GM19468 (cell line): ENCODE data around the gene PCDH20.
"Not testable (repeated sequence)": the region's sequence is repeated elsewhere in the genome, so short reads cannot be mapped to it uniquely, and the experiment has no call there.

Source experiments
- ATAC-seq: cut with Tn5 transposase; IDR thresholded peaks from one replicate; pipeline ENCODE4 v1.9.1; 2021; ENCODE audit warnings: mild to moderate bottlenecking, moderate library complexity, moderate number of reproducible peaks; ENCODE audit not compliant: unreplicated experiment; ENCODE audit errors: extremely low read depth

Gene PCDH20, protein sequence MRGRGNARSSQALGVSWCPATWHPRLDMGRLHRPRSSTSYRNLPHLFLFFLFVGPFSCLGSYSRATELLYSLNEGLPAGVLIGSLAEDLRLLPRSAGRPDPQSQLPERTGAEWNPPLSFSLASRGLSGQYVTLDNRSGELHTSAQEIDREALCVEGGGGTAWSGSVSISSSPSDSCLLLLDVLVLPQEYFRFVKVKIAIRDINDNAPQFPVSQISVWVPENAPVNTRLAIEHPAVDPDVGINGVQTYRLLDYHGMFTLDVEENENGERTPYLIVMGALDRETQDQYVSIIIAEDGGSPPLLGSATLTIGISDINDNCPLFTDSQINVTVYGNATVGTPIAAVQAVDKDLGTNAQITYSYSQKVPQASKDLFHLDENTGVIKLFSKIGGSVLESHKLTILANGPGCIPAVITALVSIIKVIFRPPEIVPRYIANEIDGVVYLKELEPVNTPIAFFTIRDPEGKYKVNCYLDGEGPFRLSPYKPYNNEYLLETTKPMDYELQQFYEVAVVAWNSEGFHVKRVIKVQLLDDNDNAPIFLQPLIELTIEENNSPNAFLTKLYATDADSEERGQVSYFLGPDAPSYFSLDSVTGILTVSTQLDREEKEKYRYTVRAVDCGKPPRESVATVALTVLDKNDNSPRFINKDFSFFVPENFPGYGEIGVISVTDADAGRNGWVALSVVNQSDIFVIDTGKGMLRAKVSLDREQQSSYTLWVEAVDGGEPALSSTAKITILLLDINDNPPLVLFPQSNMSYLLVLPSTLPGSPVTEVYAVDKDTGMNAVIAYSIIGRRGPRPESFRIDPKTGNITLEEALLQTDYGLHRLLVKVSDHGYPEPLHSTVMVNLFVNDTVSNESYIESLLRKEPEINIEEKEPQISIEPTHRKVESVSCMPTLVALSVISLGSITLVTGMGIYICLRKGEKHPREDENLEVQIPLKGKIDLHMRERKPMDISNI

DNA sequence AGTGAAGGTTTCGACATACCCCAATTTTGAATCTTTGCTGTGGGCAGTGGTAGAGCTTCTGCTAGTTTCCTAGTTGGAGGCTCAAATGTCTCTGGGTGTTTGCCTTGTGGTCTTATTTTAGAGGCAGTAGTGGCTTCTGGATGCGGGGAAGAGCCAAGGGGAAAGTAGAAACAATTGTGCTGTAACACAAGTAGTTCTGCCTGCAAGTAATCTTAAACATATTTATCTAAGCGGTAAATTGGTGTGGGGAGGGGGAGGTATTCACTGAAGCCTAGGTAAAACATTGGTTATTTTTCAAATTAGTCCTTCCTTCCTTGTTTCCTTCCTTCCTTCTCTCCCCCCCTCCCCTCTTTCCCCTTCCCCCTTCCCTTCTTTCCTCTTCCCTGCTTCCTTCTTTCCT is at the start of gene PCDH20:
PCDH20 (minus strand) TSS at position 101 of the 400 bp plus-strand sequence. CDS start 691 bp downstream, outside the sequence.
- no peak for ATAC-seq

DNA sequence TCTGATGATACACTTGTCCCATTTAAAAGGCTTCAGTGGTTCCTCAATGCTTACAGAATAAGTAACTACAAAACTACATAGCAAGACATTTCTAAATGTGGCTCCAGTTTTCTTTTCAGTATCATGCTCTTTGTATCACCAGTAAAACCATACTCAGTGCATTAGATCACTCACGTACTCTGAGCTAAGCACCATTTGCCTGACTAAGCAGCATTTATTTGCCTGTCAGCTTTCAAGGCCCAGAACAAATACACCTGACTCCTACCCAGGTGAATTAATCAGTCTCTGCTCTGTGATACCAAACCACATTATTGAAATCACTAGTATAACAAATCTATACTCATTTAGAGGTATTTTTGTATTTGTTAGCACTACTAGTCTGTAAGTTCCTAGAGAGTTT is 47.4 kb upstream of the PCDH20 start:
- no peak for ATAC-seq

DNA sequence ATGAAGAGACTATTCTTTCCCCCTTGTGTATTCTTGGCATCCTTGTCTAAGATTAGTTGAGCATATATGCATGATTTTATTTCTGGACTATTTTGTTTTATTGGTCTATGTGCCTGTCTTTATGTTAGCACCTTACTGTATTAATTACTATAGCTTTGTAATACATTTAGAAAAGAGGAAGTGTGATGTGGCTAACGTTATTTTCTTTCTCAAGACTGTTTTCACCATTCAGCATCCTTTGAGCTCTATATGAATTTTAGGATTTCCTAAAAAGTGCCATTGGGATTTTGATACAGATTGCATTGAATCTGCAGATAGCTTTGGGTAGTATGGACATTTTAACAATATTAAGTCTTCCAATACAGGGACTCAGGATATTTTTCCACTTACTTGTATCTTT is 37.5 kb upstream of the PCDH20 start:
- ATAC-seq = no peak

DNA sequence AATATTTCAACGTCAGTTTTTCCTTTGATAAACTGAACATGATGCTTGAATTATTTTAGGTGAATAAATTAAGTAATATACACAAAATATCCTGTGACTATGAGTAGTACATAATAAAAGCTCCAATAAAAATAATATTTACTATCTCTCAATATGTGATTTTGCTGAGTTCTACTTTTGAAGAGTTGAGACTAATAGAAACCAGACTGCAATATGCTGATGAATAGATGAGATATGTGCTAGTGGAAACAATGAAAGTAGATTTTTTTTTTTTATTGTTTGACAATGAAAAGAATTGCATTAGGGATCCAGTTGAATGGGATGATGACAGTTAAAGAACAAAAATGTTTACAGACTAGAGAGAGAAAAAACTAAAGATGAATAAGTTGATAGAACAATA is 16.4 kb upstream of the PCDH20 start:
- no peak for ATAC-seq

DNA sequence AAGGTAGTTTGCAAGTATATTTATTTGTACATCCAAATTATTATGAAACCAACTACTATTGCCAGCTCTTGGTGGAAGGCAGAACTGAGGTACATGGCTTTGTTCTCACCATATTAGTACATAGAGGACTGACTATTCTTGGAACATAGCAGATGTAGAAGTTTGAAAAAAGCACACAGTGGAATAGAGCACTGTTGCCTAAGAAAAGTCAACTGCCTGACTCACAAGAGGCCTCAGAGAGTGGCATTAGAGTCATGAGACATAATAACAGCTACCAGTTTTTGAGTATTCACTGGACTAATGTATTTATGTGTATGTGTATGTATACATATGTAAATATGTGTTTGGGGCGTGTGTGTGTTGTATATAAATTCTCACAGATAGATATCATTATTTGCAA is 8.3 kb upstream of the PCDH20 start:
- ATAC-seq = no peak

DNA sequence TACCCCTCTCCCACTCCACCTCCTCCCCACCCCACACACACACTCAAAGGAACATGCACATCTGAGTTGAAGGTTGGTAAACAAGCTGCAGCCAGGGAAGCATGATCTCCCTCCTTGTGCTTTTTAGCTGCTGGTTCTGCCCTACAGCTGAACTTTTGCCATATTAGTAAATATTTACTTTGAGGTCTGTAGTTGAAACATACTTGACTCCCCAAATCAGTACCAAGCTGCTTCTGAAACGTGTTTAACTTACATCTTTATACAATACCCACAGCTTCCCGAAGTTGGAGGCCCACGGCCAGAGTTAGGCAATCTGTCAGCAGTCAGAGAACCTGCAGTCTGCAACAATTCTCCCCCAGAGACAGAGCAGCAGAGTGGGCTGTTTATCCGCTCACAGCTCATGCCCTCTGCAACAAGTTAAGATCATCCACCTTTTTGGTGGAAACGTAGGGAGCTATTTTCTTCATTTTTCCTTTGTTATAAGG is 1.5 kb upstream of the PCDH20 start:
- no peak for ATAC-seq

DNA sequence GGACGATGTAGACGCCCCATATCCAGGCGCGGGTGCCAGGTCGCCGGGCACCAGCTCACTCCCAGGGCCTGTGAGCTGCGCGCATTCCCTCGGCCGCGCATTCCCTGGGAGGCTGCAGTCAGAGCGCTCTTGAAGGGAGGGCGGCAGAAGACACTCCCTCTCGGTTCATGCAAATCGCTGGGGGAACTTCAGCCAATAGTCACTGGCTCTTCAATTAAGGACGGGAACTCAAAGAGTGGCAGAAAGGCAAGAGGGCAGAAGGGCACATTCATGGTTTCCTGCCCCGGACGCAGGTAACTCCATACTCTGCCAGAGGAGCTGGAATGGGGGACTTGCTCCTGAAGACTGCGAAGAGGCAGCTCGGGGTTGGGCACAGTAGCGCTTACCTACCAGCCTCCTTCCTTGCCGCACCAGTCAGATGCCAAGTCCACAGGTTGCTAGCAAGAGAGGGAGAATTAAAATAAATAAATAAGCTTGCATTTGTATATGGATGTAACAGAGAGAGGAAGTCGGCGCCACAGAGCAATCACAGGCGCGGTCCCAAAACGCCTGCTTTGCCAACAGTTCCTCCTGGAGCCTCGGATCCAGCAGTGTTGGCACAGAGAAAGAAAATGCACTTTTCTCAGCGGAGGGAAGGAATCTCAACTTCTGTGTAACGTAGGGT is 459 bp downstream of the PCDH20 start:
- no peak for ATAC-seq

DNA sequence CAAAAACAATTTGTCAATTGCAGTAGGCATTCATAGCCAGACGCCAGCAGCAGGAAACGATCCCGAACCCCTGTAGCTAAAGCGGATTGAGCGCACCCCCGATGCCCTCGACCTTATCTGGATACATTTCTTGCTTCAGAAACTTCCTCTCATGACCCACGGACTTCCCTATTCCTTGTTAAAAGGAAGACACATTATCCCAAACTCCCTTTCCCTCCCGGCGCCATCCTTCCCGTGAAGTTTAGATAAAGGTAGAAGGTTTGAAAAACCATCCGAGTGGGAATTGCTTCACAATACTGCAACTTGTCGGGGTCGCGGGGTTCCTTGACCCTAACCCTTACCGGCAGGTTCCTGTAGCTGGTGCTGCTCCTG is 977 bp downstream of the PCDH20 start:
- no peak for ATAC-seq

DNA sequence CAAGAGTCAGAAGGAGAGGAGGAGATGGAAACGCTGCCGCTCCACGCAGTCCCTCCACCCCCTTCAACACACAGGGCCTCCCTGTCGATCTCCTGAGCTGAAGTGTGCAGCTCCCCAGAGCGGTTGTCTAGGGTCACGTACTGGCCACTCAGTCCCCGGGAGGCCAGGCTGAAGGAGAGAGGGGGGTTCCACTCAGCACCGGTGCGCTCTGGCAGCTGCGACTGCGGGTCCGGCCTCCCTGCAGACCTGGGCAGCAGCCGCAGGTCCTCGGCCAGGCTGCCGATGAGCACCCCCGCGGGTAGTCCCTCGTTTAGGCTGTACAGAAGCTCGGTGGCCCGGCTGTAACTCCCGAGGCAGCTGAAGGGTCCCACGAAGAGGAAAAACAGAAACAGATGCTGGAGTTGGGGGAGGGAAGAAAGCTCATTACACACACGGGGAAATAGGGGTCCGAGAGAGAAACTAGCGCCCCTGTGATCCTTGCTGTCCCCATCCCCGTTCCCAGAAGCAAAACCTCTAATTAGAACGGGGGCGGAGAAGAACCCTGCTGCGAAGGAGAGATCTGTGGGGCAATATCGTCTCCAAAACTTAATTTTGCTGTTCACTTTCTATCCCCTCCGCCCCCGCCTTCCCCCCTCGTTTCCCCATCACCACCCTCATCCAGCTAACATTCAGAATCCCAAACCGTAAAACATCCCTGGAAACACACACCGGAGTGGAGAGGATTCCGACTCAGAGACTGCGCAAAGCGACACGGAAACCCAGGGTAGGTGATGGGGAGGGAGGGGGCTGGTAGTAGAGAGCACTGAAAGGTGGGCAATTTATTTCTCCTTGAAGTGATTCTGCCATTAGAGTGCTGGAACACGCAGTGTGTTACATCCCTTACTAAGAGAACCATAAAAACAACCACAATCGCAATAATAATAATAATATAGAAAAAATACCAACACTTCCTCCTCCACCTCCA is 1.8 kb downstream of the PCDH20 start:
- ATAC-seq = no peak

DNA sequence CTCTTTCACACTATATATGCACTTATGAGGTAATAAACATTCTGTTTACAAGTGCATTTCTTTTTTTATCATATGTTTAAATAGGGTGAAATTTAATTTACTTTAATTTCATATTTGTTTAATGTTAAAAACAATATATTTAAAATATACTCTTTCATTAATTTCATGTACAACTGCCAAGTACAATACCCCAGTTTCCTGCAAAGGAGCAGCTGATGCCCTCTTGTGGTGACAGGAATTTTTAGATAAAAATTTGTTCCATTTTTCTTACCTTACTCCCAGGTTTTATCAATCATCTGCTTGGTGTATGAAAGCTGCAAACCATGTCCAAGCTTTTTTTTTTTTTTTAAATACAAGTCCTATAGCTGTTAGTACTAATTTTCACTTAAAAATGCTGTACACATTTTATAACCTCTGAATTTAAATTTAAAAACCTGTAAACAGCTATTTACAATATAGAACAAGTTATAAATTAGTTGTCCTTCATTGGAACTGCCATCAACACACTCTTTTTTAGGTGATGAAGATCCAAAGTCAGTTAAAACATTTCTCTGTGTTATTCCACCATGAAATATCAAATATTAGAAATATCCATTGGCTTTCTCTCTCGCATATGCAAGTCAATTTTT is 4.9 kb downstream of the PCDH20 start:
- no peak for ATAC-seq

DNA sequence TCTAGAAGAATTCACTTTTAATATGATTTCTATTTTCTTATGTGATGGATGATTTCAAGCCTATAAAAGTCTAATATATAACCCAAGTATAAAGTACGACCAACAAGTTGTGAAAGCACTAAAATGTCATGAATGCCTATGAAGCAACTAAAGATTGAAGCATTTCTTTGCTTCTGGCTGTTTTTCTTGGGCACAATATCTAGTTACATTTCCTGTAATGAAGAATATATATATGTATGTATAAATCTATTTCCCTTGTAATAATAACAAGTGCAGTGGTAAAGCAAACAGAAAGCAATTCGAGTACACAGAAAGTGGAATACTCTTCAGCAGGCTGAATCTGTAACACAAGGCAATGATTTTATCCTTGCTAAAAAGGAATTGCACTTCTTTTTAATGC is 5.4 kb downstream of the PCDH20 start:
- no peak for ATAC-seq

DNA sequence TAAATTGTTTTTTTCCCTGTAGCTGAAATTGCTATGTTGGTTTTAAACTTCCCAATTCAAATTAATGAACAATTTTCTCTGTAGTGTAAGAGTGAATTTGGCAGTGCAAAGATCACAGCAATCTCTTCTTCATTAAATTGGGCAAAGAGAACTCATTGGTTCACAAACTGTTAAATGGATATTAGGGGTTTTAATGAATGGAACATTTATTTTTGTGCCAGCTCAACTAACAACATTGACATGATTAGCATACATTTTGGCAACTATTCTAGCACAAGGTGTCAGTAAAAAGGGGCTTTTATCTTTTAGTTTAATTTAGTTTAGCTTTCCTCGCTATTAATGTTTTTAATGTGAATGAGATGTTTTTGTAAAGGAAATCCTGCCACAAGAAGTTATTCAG is 7.1 kb downstream of the PCDH20 start:
- ATAC-seq = no peak

DNA sequence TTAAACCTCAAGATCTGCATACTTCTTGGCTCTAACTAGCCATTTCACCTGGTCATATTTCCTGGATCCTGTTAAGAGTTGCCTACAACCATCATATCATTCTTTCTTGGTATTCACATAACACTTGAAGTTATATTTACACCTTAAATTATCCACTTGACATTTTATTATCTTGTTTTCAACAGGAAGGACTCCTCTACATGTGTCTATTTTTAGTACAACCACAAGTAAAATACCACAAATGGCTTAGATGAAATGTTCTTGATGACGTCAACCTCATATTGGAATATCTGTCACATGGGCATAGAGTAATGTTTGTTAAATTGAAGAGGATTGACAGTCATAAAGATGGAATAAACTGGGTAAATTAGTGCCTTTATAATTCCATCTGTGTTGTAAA is 9.4 kb downstream of the PCDH20 start:
- ATAC-seq = no peak

DNA sequence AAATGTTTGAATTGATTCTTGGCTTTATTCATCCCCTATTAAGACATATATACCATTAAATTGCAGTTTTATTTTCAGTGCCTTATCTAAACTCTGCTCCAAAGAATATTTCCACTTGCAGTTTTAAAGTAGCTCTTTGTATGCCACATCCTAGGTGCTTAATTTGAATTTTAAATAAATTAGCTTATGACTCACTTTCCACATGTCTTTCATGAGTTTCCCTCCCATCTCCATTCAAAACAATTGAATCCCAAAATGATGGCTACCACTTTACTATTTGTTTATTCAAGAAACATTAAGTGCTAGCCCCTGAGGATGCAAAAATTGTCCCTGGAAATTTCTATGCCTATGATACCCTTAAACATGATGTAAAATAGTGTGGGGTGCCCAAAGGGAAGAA is 19.5 kb downstream of the PCDH20 start:
- ATAC-seq = no peak

DNA sequence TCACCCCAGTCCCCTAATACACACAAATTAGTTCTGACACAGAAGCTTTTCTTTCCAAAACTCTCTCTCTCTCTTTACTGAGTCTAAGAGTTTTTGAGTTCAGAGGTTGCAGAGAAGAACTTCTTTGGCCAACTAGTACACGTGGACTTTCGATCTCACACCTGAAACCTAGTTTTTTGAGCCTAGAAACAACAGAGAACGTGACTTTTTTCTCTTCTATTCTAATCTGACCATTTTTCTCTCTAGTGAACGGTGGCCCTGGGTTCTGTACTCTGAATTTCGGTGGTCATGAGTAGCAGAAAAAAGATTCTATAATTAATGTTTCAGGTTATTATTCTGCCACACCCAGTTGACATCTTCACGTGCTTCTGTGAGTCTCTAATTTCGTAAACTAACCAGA is 24.2 kb downstream of the PCDH20 start:
- no peak for ATAC-seq

DNA sequence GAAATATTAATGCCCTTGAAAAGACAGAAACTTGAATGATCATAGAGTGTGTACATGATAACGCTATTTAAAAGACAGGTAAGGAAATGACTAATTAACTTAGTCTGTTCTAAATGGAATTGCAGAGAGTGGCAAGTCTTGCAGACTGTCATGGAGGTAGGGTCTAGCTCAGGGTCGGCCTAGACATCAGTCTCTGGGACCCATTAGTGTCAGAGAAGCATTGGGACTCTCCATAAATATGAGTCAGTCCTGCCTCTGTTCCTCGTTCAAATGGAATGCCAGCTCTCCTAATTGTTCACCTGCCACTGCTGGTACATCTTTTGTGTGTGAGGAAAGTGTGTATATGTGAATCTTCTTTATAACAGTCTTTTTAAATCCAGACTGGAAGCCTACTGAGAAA is 28.0 kb downstream of the PCDH20 start:
- no peak for ATAC-seq

DNA sequence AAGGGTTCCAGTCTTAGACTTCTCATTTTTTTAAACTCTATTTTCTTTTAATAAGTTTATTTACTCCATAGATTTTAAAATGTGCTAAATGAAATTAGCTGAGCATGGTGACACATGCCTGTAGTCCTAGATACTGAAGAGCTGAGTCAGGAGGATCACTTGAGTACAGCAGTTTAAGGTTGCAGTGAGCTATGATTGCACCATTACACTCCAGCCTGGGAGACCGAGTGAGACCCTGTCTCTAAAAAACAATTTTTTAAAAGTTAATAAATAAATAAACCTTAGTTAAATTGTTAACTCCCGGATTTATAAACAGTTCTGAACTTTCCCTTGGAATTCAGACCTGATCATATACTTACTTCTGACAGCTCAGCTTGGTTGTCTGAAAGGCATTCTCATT is 32.5 kb downstream of the PCDH20 start:
- ATAC-seq = no peak

DNA sequence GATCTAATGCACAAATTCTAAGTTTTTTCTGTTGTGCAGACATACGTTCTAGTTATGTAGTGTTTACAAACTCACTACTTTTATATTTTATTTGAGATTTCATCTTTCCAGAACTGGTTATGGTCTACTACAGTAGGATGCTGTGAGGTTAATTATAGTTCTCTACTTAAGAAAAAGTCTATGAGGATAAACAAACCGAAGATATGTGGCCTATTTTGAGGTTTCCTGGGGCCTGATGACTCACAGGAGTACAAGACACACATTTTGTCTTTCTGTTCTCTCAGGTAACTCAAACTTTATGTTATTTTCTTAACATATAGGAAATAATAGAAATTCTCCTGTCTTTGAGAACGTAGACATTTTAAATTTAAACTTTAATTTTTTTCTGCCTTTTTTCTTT is 45.1 kb downstream of the PCDH20 start:
- no peak for ATAC-seq

DNA sequence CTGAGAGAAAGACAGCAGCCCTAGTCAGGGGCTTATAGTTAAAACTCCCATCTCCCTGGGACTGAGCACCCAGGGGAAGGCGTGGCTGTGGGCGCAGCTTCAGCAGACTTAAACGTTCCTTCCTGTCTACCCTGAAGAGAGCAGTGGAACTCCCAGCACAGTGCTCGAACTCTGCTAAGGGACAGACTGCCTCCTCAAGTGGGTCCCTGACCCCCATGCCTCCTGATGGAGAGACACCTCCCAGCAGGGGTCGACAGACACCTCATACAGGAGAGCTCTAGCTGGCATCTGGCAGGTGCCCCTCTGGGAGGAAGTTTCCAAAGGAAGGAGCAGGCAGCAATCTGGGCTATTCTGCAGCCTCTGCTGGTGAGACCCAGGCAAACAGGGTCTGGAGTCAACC is 51.0 kb downstream of the PCDH20 start:
- ATAC-seq = not testable (repeated sequence)
